Frontal cortex (tissue), 4 donors: ENCODE measurements around the gene C22orf39. TPM values are rescaled to one million over a fixed set of nuclear protein-coding genes. Genes with fewer than 3 reads are reported as not detected.
"Not testable (repeated sequence)": the region's sequence is repeated elsewhere in the genome, so short reads cannot be mapped to it uniquely, and the experiment has no call there.

Experiments used
- DNase-seq, 2 donors: peaks; one replicate each; pipeline ENCODE4 v3.0.0; 2012; ENCODE audit warnings: low spot score in 2 of 2
- FAIRE-seq: peaks from 2 replicates; lab custom pipeline; 2012; peaks lifted over from hg19 to GRCh38; lab: Jason Lieb, UNC
- total RNA-seq: library from RNA; depleted of rRNA; stranded (reverse); fragments of >200 nt; gene quantifications from one replicate; pipeline ENCODE4 v1.2.3, GENCODE V29; 2014
- donor health status: control.
- donor health status: control.
- donor health status: control.

Gene C22orf39
- total RNA-seq, 1 donor from 2014 or later, result 38.3 TPM

GRCh38 chr22:19456541-19456940, 9.0 kb upstream of the C22orf39 start:
- FAIRE-seq (no peak), DNase-seq (no peak)

GRCh38 chr22:19455585-19456370, 8.3 kb upstream of the C22orf39 start:
- no peak for DNase-seq
- no peak for FAIRE-seq

GRCh38 chr22:19455033-19455432, 7.5 kb upstream of the C22orf39 start:
- FAIRE-seq (no peak), DNase-seq (no peak)

GRCh38 chr22:19454156-19454555, 6.6 kb upstream of the C22orf39 start:
- FAIRE-seq (no peak), DNase-seq (no peak)

- FAIRE-seq, result no peak
- DNase-seq, result no peak
These were observed 6.2 kb upstream of the C22orf39 start for GRCh38 chr22:19453718-19454117.

- no peak for FAIRE-seq
These were observed 4.1 kb upstream of the C22orf39 start for GRCh38 chr22:19451570-19451969.

GRCh38 chr22:19450363-19451175, 3.1 kb upstream of the C22orf39 start:
- FAIRE-seq (no peak), DNase-seq (no peak)

More at GRCh38 chr22:19451570-19451969, 4.1 kb upstream of the C22orf39 start:
- DNase-seq, result no peak

GRCh38 chr22:19449422-19449767, 1.9 kb upstream of the C22orf39 start:
- FAIRE-seq (no peak), DNase-seq (no peak)

GRCh38 chr22:19448739-19449421, 1.4 kb upstream of the C22orf39 start:
- DNase-seq (no peak), FAIRE-seq (no peak)

- DNase-seq (peak; percentile 47 to 49), FAIRE-seq (no peak)
These were observed 631 bp upstream of the C22orf39 start for GRCh38 chr22:19448076-19448607.

- FAIRE-seq, result no peak
- peak in 1 of 2 donors; percentile 34 for DNase-seq
These were observed 745 bp downstream of the C22orf39 start for GRCh38 chr22:19446603-19447329.

- DNase-seq, FAIRE-seq: not testable (repeated sequence)
These were observed 2.1 kb downstream of the C22orf39 start for GRCh38 chr22:19445279-19445982.

- FAIRE-seq (no peak), DNase-seq (no peak)
These were observed 3.8 kb downstream of the C22orf39 start for GRCh38 chr22:19443544-19444211.

GRCh38 chr22:19442166-19442565, 5.3 kb downstream of the C22orf39 start:
- DNase-seq (no peak), FAIRE-seq (no peak)

GRCh38 chr22:19440411-19441195, 6.9 kb downstream of the C22orf39 start:
- DNase-seq, result no peak
- no peak for FAIRE-seq

GRCh38 chr22:19438298-19438697, 9.2 kb downstream of the C22orf39 start:
- FAIRE-seq (no peak), DNase-seq (no peak)

- not testable (repeated sequence) for FAIRE-seq
These were observed 10.9 kb downstream of the C22orf39 start for GRCh38 chr22:19436444-19437161.

More at GRCh38 chr22:19436444-19437161, 10.9 kb downstream of the C22orf39 start:
- DNase-seq, result not testable (repeated sequence)
